Measurements from ENCODE around the gene GBA2.

- no peak for TF ChIP-seq CTCF (IDR thresholded peaks at IDR 0.05)
- TF ChIP-seq POLR2AphosphoS5 (IDR thresholded peaks at IDR 0.05) = no peak
Measured at GRCh38 chr9:35690294-35690613, 58.8 kb downstream of the GBA2 start.
